RPMI8226 (cell line): Measurements from ENCODE around the gene LRRC8A.

Experiments
- DNase-seq: peaks from one replicate; pipeline ENCODE4 v3.0.0-alpha.2; 2015

Gene LRRC8A

GRCh38 chr9:128902351-128903078 is 20.6 kb downstream of the LRRC8A start:
- no peak for DNase-seq

DNA sequence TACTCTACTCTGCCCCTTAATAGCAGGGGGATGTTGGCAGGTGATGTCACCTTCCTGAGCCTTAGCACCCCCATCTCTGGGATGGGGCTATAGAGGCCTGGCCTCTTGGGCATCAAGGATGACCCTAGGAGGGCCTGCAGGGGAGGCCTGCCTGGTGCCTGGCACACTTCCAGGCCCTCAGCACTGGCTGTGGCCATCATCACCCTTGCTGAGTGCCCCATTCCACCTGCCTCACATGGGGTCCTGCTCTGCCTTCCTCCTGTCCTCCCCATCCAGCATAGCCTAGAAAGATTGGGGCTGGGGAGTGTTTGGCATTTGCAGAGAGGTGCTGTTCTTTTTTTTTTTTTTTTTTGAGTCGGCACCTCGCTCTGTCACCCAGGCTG is 21.1 kb downstream of the LRRC8A start:
- DNase-seq = no peak

- DNase-seq = no peak
These were observed 22.1 kb downstream of the LRRC8A start for GRCh38 chr9:128903871-128904620.

GRCh38 chr9:128905964-128906363 is 24.0 kb downstream of the LRRC8A start:
- DNase-seq = no peak

DNA sequence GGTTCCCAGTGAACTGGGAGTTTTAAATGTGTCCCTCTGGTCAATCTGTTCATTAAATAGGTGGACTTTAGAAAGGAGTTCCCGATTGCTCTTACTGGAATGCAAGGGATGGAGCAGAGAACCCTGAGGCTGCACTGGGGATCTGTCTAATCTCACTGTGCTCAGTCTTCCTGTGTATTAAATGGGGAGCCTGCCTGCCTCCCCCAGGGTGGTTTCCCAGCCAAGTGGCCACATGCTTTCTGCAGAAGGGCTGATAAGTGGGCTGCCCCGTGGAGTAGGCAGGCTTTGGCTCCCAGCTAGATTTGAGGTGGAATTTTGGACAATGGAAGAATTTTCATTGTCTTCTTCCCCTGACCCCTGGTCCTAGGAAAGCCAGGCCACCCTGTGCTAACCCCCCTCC is 24.8 kb downstream of the LRRC8A start:
- DNase-seq = no peak

- DNase-seq = no peak
These were observed 26.4 kb downstream of the LRRC8A start for GRCh38 chr9:128908372-128908771.

DNA sequence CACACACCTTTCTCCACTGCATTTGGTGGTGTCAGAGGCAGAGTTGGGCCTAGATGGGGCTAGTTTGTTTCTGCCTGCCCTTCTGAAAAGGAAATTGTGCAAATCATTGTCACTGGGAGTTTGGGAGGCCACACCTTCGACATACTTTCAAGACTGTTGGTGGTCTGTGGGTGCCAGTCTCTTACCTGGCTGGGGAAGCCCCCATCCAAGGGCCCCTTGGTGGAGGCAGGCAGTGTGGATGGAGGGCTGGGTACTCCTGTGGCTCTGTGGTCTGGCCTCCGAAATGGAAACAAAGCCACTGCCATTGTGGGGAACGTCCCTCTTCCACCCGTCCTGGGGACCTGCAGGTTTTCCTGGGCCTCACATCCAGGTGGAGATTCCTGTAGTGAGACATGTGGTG is 27.9 kb downstream of the LRRC8A start:
- DNase-seq = no peak

- DNase-seq = no peak
These were observed 29.0 kb downstream of the LRRC8A start for GRCh38 chr9:128910906-128911305.

DNA sequence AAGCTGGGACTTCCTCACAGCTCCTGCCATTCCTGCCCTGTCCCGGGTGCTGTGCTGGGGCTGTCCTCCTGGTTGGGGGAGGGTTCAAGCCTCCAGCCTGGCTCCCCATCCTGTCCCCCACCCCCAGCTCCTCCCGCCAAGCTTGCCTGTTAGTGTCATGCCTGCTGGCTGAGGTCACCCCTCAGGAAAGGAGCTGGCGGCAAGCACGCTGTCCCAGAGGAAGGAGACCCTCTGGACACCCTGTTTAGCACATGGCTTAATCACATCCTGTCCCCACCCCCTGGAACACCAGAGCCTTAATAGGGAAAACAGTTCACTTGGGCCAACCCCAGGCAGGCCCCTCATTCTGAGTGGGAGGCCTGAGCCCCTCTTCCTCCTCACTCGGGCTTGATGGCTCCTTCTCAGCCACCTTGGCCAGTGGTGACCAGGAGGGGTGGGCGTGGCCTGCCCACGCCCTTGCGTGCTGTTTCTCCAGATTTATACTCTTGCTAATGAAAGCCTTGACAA is 29.6 kb downstream of the LRRC8A start:
- DNase-seq = no peak

DNA sequence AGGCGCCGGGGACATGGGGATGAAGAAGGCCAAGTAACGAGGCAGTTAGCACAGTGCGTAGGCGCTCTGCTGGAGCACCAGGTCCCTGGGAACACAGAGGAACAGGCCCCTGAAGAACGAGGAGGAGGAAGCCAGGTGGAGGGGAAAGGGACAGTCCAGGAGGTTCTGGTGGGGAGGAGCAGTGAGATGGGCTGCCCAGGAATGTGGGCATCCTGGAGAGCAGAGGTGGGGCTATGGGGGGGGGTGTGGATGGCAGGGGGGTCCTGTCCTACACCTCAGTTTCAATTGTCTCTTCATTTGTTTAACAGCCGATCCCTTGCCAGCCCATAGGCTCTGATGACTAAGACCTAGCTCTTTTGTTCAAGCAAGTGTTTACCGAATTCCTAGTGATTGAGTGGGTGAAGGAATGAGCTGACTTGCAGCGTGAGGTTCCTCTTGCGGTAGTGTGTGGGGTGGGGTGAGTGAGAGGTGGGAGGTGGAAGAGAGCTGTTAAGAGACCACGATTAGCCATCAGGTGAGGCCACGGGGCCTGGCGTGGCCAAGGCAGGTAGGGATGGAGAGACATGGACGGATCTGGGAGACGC is 30.4 kb downstream of the LRRC8A start:
- DNase-seq = no peak

DNA sequence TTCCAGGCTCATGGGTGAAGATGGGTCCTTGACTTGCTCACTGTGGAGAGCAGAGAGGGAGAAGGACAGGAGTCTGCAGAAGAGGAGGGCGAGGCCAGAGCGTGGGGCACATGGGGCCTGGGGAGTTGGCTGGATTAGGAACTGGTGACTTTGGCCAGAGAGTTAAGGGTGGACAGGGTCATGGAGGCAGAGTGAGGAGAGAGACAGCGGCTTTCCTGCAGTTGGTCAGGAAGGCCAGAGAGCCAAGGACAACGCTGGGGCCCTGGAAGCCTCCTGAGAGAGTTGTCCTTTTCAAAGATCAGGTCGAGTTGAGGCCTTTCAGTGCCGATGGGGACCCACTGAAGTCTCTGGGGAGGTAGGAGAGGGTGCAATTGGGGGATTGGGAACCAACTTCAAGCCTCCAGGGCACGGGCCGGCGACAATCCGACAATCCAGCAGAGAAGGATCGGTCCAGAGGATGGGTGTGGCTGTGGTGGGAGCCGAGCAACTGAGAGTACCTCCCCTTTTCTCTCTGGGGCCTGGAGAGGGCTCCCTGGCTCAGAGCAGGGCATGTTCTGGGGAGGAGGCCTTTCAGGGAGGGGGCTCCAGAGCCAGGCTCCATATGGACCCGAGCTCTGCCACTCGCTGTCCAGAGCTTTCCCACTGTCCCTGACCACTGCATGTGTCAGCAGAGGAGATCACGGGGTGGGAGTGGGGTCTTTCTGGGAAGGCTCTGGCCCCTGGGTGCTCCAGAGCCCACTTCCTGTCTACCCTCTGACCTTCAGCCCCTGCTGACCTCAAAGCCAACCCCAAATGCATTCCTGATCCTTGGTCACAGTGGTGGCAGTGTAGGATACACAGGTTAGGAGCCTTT is 31.3 kb downstream of the LRRC8A start:
- DNase-seq = no peak

- DNase-seq = no peak
These were observed 32.3 kb downstream of the LRRC8A start for GRCh38 chr9:128913995-128914772.

DNA sequence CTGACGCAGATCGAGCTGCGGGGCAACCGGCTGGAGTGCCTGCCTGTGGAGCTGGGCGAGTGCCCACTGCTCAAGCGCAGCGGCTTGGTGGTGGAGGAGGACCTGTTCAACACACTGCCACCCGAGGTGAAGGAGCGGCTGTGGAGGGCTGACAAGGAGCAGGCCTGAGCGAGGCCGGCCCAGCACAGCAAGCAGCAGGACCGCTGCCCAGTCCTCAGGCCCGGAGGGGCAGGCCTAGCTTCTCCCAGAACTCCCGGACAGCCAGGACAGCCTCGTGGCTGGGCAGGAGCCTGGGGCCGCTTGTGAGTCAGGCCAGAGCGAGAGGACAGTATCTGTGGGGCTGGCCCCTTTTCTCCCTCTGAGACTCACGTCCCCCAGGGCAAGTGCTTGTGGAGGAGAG is 34.3 kb downstream of the LRRC8A start:
- no peak for DNase-seq

DNA sequence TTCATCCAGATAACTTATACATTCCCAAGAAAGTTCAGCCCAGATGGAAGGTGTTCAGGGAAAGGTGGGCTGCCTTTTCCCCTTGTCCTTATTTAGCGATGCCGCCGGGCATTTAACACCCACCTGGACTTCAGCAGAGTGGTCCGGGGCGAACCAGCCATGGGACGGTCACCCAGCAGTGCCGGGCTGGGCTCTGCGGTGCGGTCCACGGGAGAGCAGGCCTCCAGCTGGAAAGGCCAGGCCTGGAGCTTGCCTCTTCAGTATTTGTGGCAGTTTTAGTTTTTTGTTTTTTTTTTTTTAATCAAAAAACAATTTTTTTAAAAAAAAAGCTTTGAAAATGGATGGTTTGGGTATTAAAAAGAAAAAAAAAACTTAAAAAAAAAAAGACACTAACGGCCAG is 34.8 kb downstream of the LRRC8A start:
- DNase-seq = no peak

DNA sequence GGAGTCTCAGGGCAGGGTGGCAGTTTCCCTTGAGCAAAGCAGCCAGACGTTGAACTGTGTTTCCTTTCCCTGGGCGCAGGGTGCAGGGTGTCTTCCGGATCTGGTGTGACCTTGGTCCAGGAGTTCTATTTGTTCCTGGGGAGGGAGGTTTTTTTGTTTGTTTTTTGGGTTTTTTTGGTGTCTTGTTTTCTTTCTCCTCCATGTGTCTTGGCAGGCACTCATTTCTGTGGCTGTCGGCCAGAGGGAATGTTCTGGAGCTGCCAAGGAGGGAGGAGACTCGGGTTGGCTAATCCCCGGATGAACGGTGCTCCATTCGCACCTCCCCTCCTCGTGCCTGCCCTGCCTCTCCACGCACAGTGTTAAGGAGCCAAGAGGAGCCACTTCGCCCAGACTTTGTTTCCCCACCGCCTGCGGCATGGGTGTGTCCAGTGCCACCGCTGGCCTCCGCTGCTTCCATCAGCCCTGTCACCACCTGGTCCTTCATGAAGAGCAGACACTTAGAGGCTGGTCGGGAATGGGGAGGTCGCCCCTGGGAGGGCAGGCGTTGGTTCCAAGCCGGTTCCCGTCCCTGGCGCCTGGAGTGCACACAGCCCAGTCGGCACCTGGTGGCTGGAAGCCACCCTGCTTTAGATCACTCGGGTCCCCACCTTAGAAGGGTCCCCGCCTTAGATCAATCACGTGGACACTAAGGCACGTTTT is 35.4 kb downstream of the LRRC8A start:
- no peak for DNase-seq

DNA sequence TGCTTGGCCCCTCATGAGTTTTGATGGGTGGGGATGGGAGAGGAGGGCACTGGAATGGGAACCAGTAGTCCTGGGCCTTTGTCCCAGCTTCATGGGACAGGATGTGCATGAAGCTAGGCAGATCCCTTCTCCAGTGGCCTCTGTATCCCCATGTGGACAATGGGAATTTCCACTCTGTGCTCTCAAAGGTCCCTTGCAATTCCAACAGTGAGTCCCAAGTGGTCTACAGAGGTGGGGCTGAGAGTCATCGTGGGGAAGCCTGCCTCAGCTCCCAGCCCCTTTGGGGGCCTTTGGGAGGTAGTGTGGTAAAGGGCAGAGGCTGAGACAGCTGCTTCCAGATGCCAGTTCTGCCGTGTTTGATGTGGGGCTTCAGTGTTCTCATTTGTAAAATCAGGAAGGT is 37.0 kb downstream of the LRRC8A start:
- DNase-seq = no peak

GRCh38 chr9:128919402-128920089 is 37.6 kb downstream of the LRRC8A start:
- DNase-seq = no peak

DNA sequence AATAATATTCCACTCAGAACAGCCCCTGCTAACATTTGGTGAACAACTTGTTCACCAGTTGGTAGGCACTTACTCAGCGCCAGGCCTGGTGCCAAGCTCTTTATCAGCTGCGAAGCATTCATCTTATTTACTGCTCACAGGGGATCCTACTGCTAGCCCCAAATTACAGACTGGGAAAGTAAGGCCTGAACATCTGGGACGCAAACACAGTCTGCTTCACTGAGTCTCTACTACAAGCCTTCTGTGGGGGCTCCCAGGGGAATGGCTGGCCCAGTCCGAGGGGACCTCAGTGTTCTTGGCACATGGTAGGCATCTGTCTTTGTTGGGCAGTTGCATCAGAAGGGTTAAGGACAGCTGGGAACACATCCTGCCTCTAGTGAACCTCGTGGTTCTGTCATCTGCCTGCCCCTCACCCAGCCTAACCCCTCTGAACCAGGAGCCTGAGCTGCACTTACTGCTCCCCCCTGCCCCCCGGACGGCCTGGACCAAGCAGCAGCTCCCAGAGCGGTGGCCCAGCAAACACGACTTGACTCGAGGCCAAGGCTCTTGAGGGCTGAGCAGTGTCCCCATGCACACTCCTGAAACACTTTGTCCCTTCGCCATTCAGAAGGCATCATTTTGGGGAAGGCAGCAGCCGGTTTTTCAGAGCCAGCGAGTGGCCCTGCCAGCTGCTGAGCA is 38.6 kb downstream of the LRRC8A start, which contains the start of gene PHYHD1:
PHYHD1 (plus strand) TSS at position 602 of the 678 bp plus-strand sequence. CDS start 1,342 bp downstream, outside the sequence.
- no peak for DNase-seq

DNA sequence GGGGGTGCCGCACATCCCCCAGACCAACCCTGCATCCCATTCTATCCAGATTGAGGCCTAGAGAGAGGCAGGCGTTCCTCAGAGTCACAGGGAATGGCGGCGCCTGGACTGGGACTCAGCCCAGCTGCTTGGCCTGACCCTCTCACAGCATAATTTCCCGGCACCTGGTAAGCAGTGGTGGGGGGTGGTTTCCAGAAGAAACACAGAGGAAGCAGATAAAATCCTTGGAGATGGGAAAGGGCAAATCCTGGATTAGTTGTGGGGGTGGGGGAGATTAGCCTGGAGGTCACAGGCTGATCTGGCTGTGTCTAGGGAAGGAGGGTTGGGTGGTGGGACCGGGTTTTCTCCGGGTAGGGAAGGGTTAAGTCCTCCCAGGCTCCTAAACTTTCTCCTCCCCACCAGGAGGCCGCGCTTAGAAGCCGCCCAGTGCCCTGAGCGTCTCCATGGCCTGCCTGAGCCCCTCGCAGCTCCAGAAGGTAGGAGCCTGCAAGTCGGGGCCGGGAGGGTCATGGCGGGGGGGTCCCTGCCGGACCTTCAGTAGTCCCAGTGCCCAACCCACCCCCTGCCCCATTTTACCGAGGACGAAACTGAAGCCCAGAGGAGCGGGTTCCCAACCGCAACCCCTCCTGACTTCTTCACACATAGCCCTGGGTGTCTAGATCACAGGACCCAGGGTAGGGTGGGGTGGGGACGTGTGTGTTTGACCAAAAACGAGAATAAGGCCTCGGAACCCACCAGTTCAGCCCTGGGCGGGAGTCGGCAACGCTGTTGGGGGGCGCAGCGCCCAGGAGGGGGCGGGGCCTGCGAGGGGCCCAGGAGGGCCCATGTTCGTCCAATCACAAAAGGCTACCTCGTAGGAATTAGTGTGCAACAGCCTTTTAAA is 40.2 kb downstream of the LRRC8A start:
- DNase-seq = no peak
